SU-DHL-6 (cell line): ENCODE data around the gene BEND6.

Source experiments
- EZH2phosphoT487 ChIP-seq: fragments of 200-600 bp; sonication (generic), shearing (Covaris generic); conservative IDR thresholded peaks from 2 replicates; pipeline ENCODE4 v1.6.1; 2018; ENCODE audit warnings: mild to moderate bottlenecking, antibody characterized with exemption, low read length, moderate library complexity, mixed read lengths
- TF ChIP-seq, protein P1 (sequence below): fragments of 200-600 bp; sonication (generic); IDR thresholded peaks from one replicate; pipeline ENCODE4 v1.5.1; 2017; ENCODE audit warnings: antibody characterized with exemption, mild to moderate bottlenecking, low read length, moderate library complexity; ENCODE audit not compliant: insufficient read depth, poor library complexity, severe bottlenecking

DNA sequence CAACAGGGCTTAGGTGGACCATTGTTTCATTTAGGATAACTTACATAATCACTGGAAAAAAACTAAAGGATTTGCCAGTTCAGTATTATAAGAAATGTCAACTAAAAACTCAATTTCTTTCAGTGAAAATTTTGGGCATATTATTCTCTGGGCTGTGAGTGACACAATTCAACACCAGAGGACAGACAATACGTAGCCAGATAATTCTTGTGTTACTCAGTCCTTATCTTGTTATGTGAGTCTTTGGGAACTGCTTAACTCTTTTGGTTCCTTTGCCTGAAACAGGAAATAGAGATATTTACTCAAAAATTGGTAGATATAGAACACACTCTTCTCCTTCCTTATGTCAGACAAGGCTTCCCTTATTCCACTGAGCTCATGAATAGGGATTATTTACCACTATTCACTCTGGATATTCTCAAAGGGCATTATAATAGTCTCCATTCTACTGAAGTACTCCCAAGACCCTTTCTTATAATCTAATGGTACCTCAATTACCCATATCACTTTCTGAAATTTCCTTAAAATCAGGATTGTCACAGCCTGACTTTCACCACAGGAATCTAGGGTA, 4.9 kb upstream of the BEND6 start:
- TF ChIP-seq, protein P1, sequence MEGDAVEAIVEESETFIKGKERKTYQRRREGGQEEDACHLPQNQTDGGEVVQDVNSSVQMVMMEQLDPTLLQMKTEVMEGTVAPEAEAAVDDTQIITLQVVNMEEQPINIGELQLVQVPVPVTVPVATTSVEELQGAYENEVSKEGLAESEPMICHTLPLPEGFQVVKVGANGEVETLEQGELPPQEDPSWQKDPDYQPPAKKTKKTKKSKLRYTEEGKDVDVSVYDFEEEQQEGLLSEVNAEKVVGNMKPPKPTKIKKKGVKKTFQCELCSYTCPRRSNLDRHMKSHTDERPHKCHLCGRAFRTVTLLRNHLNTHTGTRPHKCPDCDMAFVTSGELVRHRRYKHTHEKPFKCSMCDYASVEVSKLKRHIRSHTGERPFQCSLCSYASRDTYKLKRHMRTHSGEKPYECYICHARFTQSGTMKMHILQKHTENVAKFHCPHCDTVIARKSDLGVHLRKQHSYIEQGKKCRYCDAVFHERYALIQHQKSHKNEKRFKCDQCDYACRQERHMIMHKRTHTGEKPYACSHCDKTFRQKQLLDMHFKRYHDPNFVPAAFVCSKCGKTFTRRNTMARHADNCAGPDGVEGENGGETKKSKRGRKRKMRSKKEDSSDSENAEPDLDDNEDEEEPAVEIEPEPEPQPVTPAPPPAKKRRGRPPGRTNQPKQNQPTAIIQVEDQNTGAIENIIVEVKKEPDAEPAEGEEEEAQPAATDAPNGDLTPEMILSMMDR, result no peak
- TF ChIP-seq EZH2phosphoT487, result no peak
